GM23338 (cell line): ENCODE measurements around the gene CIAO2A. TPM values are rescaled to one million over a fixed set of nuclear protein-coding genes. Genes with fewer than 3 reads are reported as not detected.

Source experiments
- ATAC-seq: fragments of 200-7000 bp; cut with Tn5 transposase; 3 replicates; pipeline ENCODE4 v1.9.1; 2020
- DNase-seq: peaks from one replicate; pipeline ENCODE4 v3.0.0-alpha.2; 2015; ENCODE audit warnings: low spot score
- H2AFZ ChIP-seq: fragments of 200-600 bp; sonication (generic); 2 replicates; pipeline ENCODE4 v1.8.0; 2016; ENCODE audit warnings: antibody characterized with exemption, mild to moderate bottlenecking, moderate library complexity
- H3F3A ChIP-seq: fragments of 200-600 bp; sonication (generic); replicated peaks from 2 replicates; pipeline ENCODE4 v1.8.0; 2017; ENCODE audit warnings: antibody characterized with exemption, mixed run types, low read depth
- H3K27ac ChIP-seq: fragments of 200-600 bp; sonication (generic); 2 replicates; pipeline ENCODE4 v1.6.1; 2016; ENCODE audit warnings: low read depth
- H3K27me3 ChIP-seq: fragments of 200-600 bp; sonication (generic); 2 replicates; pipeline ENCODE4 v1.8.0; 2016; ENCODE audit warnings: mild to moderate bottlenecking, mixed run types, moderate library complexity; ENCODE audit not compliant: insufficient read depth
- H3K36me3 ChIP-seq: fragments of 200-600 bp; sonication (generic); 2 replicates; pipeline ENCODE4 v1.8.0; 2016; ENCODE audit warnings: mild to moderate bottlenecking; ENCODE audit not compliant: insufficient read depth
- H3K4me1 ChIP-seq: fragments of 200-600 bp; sonication (generic); 2 replicates; pipeline ENCODE4 v1.8.0; 2016; ENCODE audit warnings: mild to moderate bottlenecking, moderate library complexity; ENCODE audit not compliant: insufficient read depth
- H3K4me2 ChIP-seq: fragments of 200-600 bp; sonication (generic); 2 replicates; pipeline ENCODE4 v1.7.1; 2017; ENCODE audit warnings: mixed run types
- H3K4me3 ChIP-seq: fragments of 200-600 bp; sonication (generic); 2 replicates; pipeline ENCODE4 v1.6.1; 2016; ENCODE audit warnings: mixed run types
- H3K79me2 ChIP-seq: fragments of 200-600 bp; sonication (generic); replicated peaks from 2 replicates; pipeline ENCODE4 v1.8.0; 2017; ENCODE audit warnings: mild to moderate bottlenecking; ENCODE audit not compliant: insufficient read depth
- H3K9me2 ChIP-seq: fragments of 200-600 bp; sonication (generic); 2 replicates; pipeline ENCODE4 v1.8.0; 2017; ENCODE audit not compliant: insufficient read depth
- H4K20me1 ChIP-seq: fragments of 200-600 bp; sonication (generic); replicated peaks from 2 replicates; pipeline ENCODE4 v1.8.0; 2017; ENCODE audit warnings: mild to moderate bottlenecking; ENCODE audit not compliant: insufficient read depth
- H3K27ac Mint-ChIP-seq: 2 replicates; pipeline ENCODE4 v1.8.0; 2020; ENCODE audit warnings: inconsistent platforms, mild to moderate bottlenecking, moderate library complexity, mixed read lengths
- H3K27me3 Mint-ChIP-seq: 3 replicates; pipeline ENCODE4 v1.8.0; 2022; ENCODE audit warnings: low read depth, mild to moderate bottlenecking, moderate library complexity, mixed read lengths, inconsistent platforms; ENCODE audit not compliant: insufficient read depth, poor library complexity
- H3K36me3 Mint-ChIP-seq: 3 replicates; pipeline ENCODE4 v1.8.0; 2021; ENCODE audit warnings: low read depth, mild to moderate bottlenecking, inconsistent platforms, moderate library complexity, mixed read lengths
- H3K4me1 Mint-ChIP-seq: 3 replicates; pipeline ENCODE4 v1.8.0; 2020; ENCODE audit warnings: mild to moderate bottlenecking, inconsistent platforms, mixed read lengths
- H3K4me3 Mint-ChIP-seq: 3 replicates; pipeline ENCODE4 v1.8.0; 2021; ENCODE audit warnings: moderate library complexity, mild to moderate bottlenecking, inconsistent platforms, mixed read lengths
- H3K9me3 Mint-ChIP-seq: 3 replicates; pipeline ENCODE4 v1.8.0; 2020; ENCODE audit warnings: moderate library complexity, mild to moderate bottlenecking, inconsistent platforms, mixed read lengths
- CREB1 ChIP-seq: fragments of 250-450 bp; sonication (Bioruptor Pico); IDR thresholded peaks from 2 replicates; pipeline ENCODE4 v1.5.0; 2020; ENCODE audit warnings: low read depth, mild to moderate bottlenecking, moderate library complexity
- ETS1 ChIP-seq: IDR thresholded peaks from 2 replicates; pipeline ENCODE4 v1.6.1; 2016; ENCODE audit warnings: antibody characterized with exemption
- EZH2phosphoT487 ChIP-seq: fragments of 200-600 bp; sonication (generic); IDR thresholded peaks from one replicate; pipeline ENCODE4 v1.8.1; 2018; ENCODE audit warnings: antibody characterized with exemption; ENCODE audit not compliant: unreplicated experiment
- JUNB ChIP-seq: IDR thresholded peaks from one replicate; pipeline ENCODE4 v1.6.1; 2016; ENCODE audit warnings: antibody characterized with exemption; ENCODE audit not compliant: unreplicated experiment
- NANOG ChIP-seq: IDR thresholded peaks from 2 replicates; pipeline ENCODE4 v1.6.1; 2016; ENCODE audit warnings: antibody characterized with exemption, borderline replicate concordance
- POLR2AphosphoS5 ChIP-seq: IDR thresholded peaks from 2 replicates; pipeline ENCODE4 v1.6.1; 2016; ENCODE audit warnings: antibody characterized with exemption, low read depth
- REST ChIP-seq: IDR thresholded peaks from one replicate; pipeline ENCODE4 v1.6.1; 2018; ENCODE audit warnings: antibody characterized with exemption; ENCODE audit not compliant: unreplicated experiment
- STAT1 ChIP-seq: IDR thresholded peaks from one replicate; pipeline ENCODE4 v1.6.1; 2016; ENCODE audit warnings: antibody characterized with exemption; ENCODE audit not compliant: unreplicated experiment
- ZNF114 ChIP-seq: fragments of 250-450 bp; sonication (Bioruptor Pico); IDR thresholded peaks from 2 replicates; pipeline ENCODE4 v1.5.0; 2020; ENCODE audit warnings: mild to moderate bottlenecking, moderate library complexity
- ZNF462 ChIP-seq: fragments of 250-450 bp; sonication (Bioruptor Pico); IDR thresholded peaks from 2 replicates; pipeline ENCODE4 v1.5.0; 2020; ENCODE audit warnings: mild to moderate bottlenecking, moderate library complexity
- polyA plus RNA-seq: library from polyadenylated mRNA; unstranded; fragments of >200 nt; fragmentation: Nextera tagmentation; extraction: Ambion mirVana; gene quantifications from 2 replicates; pipeline ENCODE4 v1.2.1, GENCODE V29; 2016
- total RNA-seq: library from RNA; depleted of rRNA; stranded (reverse); fragments of >200 nt; shearing (Covaris generic); gene quantifications from 2 replicates; pipeline ENCODE4 v1.2.3, GENCODE V29; 2014

Gene CIAO2A
- total and polyA plus RNA-seq, 2 experiments from 2014 or later = 132 to 318 TPM

- H3K4me3 ChIP-seq = no peak overlapping the region
- Mint-ChIP-seq H3K9me3 (no peaks in the 10 kb centered on the region), H3K4me1 (0 out of 3 replicates have a peak, but pooled peaks cover 4% of the 10 kb centered on the region), H3K27ac (no peak overlapping the region), H3K36me3 (peaks cover 73% of the 10 kb centered on the region), H3K4me3 (no peak overlapping the region), H3K27me3 (peaks cover 4% of the 10 kb centered on the region)
- peaks cover 30% of the 10 kb centered on the region for H3K36me3 ChIP-seq
- no peaks in the 10 kb centered on the region for H3K9me2 ChIP-seq
- no peaks in the 10 kb centered on the region for H3K79me2 ChIP-seq
- ATAC-seq = no peak
- no peak overlapping the region for H2AFZ ChIP-seq
- H3F3A ChIP-seq = peaks cover 9% of the 10 kb centered on the region; the same call in 1 of the 2 replicates
- no peak overlapping the region for H3K4me2 ChIP-seq
- H3K27ac ChIP-seq = no peak overlapping the region
- no peak for DNase-seq
- no peaks in the 10 kb centered on the region for H3K4me1 ChIP-seq
- TF ChIP-seq EZH2phosphoT487 (no peak), CREB1 (CRISPR knock-in tag) (no peak), ETS1 (no peak), REST (no peak), JUNB (no peak), STAT1 (no peak)
- no peaks in the 10 kb centered on the region; the same call in 1 of the 2 replicates for H4K20me1 ChIP-seq
- H3K27me3 ChIP-seq = no peaks in the 10 kb centered on the region
These were observed 38.6 kb upstream of the CIAO2A start for GRCh38 chr15:64132217-64132616.

GRCh38 chr15:64131547-64131946, 37.9 kb upstream of the CIAO2A start:
- Histone ChIP-seq H3K4me3 (no peak overlapping the region), H3K79me2 (no peaks in the 10 kb centered on the region), H4K20me1 (no peaks in the 10 kb centered on the region; the same call in 1 of the 2 replicates), H3K36me3 (peaks cover 34% of the 10 kb centered on the region), H3K4me1 (no peaks in the 10 kb centered on the region), H2AFZ (no peak overlapping the region), H3F3A (peaks cover 6% of the 10 kb centered on the region; the same call in 1 of the 2 replicates), H3K27ac (no peak overlapping the region), H3K27me3 (no peaks in the 10 kb centered on the region), H3K4me2 (no peak overlapping the region), H3K9me2 (no peaks in the 10 kb centered on the region)
- no peaks in the 10 kb centered on the region for H3K4me1 Mint-ChIP-seq
- H3K27ac Mint-ChIP-seq = no peak overlapping the region; the same call in 1 of the 2 replicates
- no peaks in the 10 kb centered on the region for H3K9me3 Mint-ChIP-seq
- peaks cover 70% of the 10 kb centered on the region for H3K36me3 Mint-ChIP-seq
- no peak for ATAC-seq
- H3K27me3 Mint-ChIP-seq = peaks cover 4% of the 10 kb centered on the region
- no peak overlapping the region; the same call in 2 of the 3 replicates for H3K4me3 Mint-ChIP-seq
- no peak for DNase-seq
- TF ChIP-seq ZNF114 (CRISPR knock-in tag) (no peak), CREB1 (CRISPR knock-in tag) (no peak), EZH2phosphoT487 (no peak), STAT1 (no peak), ZNF462 (no peak), NANOG (no peak), POLR2AphosphoS5 (no peak)
